ENCODE data around the gene SEMA4A. TPM values are rescaled to one million over a fixed set of nuclear protein-coding genes. Genes with fewer than 3 reads are reported as not detected.
"Not testable (repeated sequence)": the region's sequence is repeated elsewhere in the genome, so short reads cannot be mapped to it uniquely, and the experiment has no call there.

Gene SEMA4A
- total RNA-seq, 1 donor from 2014 or later, result 7.0 TPM

DNA sequence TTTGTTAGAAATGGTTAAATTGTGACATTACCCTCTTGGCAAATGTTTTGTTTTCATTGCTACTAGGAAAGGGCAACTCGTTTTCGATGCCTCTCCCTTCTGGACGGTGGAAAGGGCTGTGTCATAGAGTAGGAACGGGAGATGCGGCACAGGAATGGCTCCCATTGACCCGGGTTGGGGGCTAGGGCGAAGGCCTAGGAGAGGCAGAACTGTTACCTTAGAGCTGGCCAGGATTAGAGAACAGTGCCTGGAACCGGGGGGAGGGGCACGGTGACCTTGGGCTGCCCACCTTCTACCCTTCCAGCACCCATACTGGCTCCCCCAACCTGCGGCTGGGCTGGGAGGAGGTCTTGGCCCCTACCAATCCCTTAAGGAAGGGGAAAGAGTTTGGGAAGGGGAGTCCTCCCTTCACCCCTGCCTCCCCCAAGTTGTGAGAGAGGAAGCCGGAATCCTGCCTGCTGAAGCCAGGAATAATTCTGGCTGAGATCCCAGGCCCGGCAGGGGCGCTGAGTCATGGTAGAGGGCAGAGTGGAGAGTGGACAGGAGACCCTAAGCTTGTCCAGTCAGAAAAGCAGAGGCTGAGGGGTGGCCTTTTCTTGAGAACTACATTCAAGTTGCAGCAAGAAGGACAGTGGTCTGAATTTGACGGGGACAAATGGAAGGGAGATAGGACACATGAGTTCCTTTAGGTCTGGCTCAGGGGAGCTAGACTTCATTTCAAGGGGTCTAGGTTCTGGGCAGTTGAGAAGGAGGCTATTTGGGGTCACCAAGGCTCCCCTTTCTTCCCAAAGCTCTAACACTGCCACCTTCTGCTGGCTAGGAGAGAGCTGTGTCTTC is 30.6 kb upstream of the SEMA4A start:
- intact Hi-C loops (cut with micrococcal nuclease), result no loop called here
- no peak overlapping the region for H3K4me3 Mint-ChIP-seq
- ChIA-PET POLR2A (interaction anchor here (1.1 to 4.2 kb wide), 3 partner anchors 13 to 26 kb away, joined by 3 to 27 read pairs (median 5); no protein-coding TSS in a partner anchor), CTCF (interaction anchor here (1.1 to 2.9 kb wide), 2 partner anchors 23 to 26 kb away, joined by 4 to 29 read pairs; no protein-coding TSS in a partner anchor)
- H3K4me1 Mint-ChIP-seq, result peaks cover 43% of the 10 kb centered on the region
- no peak for ATAC-seq (ENCODE audit: low read depth)
- no peak overlapping the region for H3K27ac Mint-ChIP-seq
- H3K36me3 Mint-ChIP-seq (ENCODE audit: low read depth), result no peaks in the 10 kb centered on the region
- peaks cover 6% of the 10 kb centered on the region for H3K27me3 Mint-ChIP-seq
- no peaks in the 10 kb centered on the region for H3K9me3 Mint-ChIP-seq
- DNase-seq, result no peak
- TF ChIP-seq, protein P1, sequence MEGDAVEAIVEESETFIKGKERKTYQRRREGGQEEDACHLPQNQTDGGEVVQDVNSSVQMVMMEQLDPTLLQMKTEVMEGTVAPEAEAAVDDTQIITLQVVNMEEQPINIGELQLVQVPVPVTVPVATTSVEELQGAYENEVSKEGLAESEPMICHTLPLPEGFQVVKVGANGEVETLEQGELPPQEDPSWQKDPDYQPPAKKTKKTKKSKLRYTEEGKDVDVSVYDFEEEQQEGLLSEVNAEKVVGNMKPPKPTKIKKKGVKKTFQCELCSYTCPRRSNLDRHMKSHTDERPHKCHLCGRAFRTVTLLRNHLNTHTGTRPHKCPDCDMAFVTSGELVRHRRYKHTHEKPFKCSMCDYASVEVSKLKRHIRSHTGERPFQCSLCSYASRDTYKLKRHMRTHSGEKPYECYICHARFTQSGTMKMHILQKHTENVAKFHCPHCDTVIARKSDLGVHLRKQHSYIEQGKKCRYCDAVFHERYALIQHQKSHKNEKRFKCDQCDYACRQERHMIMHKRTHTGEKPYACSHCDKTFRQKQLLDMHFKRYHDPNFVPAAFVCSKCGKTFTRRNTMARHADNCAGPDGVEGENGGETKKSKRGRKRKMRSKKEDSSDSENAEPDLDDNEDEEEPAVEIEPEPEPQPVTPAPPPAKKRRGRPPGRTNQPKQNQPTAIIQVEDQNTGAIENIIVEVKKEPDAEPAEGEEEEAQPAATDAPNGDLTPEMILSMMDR (IDR thresholded peaks at IDR 0.05), result no peak

DNA sequence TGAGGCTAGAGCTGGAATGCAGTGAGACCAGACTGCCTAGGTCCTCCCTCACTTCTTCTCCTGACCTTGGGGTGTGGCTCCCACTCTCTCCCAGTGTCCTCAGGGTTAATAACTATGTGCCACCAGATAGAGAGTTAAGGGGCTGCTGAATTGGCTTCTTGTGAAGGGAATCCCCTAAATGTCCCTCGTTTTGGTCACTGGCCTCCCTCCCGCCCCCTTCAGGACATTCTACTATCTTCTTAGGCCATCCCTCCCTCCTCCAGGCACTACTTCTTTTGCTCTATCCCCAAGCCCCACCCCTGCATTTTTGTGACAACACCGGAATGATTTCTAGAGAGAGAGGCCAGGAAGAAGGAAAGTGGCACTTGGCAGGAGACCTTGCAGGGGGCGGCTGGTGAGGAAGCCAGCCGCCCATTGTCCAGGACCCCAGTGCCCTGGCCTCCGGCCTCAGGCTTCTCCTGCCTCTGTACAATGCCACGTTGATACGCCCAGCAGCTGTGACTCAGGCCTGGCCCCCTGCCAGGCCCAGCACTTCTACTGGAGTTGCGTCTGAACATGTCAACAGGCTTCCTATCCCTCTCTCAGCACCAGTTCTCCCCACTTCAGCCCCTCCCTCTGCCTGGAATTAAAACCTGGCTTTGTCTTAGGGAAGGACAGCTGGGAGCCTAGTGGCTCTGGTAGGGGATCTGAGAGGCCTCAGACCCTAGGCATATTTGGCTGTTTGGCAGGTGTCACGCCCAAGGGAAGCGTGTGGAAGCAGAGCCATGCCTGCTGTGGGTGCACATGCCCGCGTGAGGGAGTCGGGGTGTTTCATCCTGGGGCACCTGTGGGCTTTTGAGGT is 29.8 kb upstream of the SEMA4A start:
- TF ChIP-seq, protein P1 (IDR thresholded peaks at IDR 0.05), result no peak
- no peak overlapping the region for H3K27ac Mint-ChIP-seq
- no peak overlapping the region for H3K4me3 Mint-ChIP-seq
- no peaks in the 10 kb centered on the region for H3K36me3 Mint-ChIP-seq (ENCODE audit: low read depth)
- no peaks in the 10 kb centered on the region for H3K9me3 Mint-ChIP-seq
- CTCF ChIA-PET, result interaction anchor here (1.1 to 2.9 kb wide), 2 partner anchors 24 to 27 kb away, joined by 4 to 29 read pairs; no protein-coding TSS in a partner anchor
- DNase-seq (peak; percentile 41), ATAC-seq (ENCODE audit: low read depth) (peak; percentile 10)
- peaks cover 46% of the 10 kb centered on the region for H3K4me1 Mint-ChIP-seq
- POLR2A ChIA-PET, result interaction anchor here (1.1 to 4.2 kb wide), 3 partner anchors 14 to 27 kb away, joined by 3 to 27 read pairs (median 5); no protein-coding TSS in a partner anchor
- intact Hi-C loops (cut with micrococcal nuclease), result no loop called here
- H3K27me3 Mint-ChIP-seq, result peaks cover 4% of the 10 kb centered on the region

DNA sequence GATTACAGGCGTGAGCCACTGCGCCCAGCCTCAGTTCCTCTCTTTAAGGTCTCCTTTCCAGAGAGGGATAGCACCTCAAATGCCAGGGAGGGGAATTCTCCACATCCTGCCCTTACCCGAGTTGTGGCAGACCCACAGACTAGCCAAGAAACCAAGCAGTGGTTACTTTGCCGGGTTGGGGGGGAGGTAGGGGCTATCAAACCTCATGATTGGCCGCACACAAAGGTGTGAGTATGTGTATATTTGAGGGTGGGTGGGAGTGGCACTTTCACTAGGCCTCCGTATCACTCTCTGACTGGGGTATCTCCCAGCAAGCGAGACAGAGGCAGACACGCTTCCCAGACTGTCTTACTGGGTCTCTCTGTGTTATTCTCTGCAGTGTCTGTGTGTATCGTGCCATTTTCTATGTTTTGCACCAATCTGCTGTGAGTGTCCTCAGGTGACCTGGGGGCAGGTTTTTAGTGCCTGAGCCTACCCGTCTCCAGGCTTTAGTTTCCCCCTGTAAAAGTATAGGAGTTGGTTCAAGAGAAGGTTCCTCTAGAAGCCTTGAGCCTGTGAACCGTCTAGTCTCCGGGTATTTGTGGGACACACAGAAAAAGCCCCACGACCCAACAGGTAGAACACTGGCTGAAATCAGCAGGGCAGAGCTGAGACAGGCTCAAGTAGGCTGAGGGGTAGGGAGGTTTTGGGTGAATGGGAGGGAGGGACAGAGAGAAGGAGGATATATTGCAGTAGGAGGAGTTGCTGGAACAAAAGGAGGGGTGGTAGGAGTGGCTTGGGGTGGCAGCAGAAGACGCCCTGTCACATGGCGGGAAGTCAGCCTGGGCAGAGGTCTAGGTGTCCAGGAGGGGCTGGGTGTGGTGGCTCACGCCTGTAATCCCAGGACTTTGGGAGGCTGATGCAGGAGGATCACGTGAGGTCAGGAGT is 28.6 kb upstream of the SEMA4A start:
- TF ChIP-seq, protein P1 (IDR thresholded peaks at IDR 0.05), result no peak
- ChIA-PET POLR2A (interaction anchor here (1.5 to 7.2 kb wide), 4 partner anchors 10 to 28 kb away, joined by 3 to 154 read pairs (median 18); partner anchors contain the start of gene LMNA), CTCF (interaction anchor here (0.6 to 12.0 kb wide), 3 partner anchors 28 to 37 kb away, joined by 3 to 422 read pairs (median 29); no protein-coding TSS in a partner anchor)
- DNase-seq (no peak), ATAC-seq (ENCODE audit: low read depth) (no peak)
- H3K9me3 Mint-ChIP-seq, result no peaks in the 10 kb centered on the region
- H3K4me1 Mint-ChIP-seq, result peaks cover 43% of the 10 kb centered on the region
- no peak overlapping the region for H3K4me3 Mint-ChIP-seq
- H3K27ac Mint-ChIP-seq, result no peak overlapping the region
- no peaks in the 10 kb centered on the region for H3K36me3 Mint-ChIP-seq (ENCODE audit: low read depth)
- intact Hi-C loops (cut with micrococcal nuclease), result no loop called here
- H3K27me3 Mint-ChIP-seq, result peaks cover 4% of the 10 kb centered on the region

DNA sequence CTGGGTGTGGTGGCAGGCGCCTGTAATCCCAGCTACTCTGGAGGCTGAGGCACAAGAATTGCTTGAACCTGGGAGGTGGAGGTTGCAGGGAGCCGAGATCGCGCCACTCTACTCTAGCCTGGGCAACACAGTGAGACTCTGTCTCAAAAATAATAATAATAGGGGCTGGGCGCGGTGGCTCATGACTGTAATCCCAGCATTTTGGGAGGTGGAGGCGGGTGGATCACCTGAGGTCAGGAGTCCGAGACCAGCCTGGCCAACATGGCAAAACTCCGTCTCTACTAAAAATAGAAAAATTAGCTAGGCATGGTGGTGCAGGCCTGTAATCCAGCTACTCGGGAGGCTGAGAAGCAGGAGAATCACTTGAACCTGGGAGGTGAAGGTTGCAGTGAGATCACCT is 27.8 kb upstream of the SEMA4A start:
- H3K27ac Mint-ChIP-seq; H3K9me3 Mint-ChIP-seq; intact Hi-C loops (cut with micrococcal nuclease); DNase-seq; H3K36me3 Mint-ChIP-seq (ENCODE audit: low read depth); H3K27me3 Mint-ChIP-seq; ATAC-seq (ENCODE audit: low read depth); H3K4me3 Mint-ChIP-seq: not testable (repeated sequence)
- peaks cover 44% of the 10 kb centered on the region for H3K4me1 Mint-ChIP-seq
- ChIA-PET CTCF (interaction anchor here (0.6 to 12.0 kb wide), 2 partner anchors 31 to 38 kb away, joined by 3 to 422 read pairs; no protein-coding TSS in a partner anchor), POLR2A (interaction anchor here (1.5 to 7.2 kb wide), 4 partner anchors 11 to 28 kb away, joined by 3 to 154 read pairs (median 18); partner anchors contain the start of gene LMNA)
